ENCODE measurements around the gene DOCK2. TPM values are rescaled to one million over a fixed set of nuclear protein-coding genes. Genes with fewer than 3 reads are reported as not detected.

DOCK2 gene
- total RNA-seq, 1 donor, result 6.2 TPM

GRCh38 chr5:169809281-169809680 lies 172.2 kb downstream of the DOCK2 start:
- H3K4me3 ChIP-seq (ENCODE audit: insufficient read depth, low read length), result no peak overlapping the region

DNA sequence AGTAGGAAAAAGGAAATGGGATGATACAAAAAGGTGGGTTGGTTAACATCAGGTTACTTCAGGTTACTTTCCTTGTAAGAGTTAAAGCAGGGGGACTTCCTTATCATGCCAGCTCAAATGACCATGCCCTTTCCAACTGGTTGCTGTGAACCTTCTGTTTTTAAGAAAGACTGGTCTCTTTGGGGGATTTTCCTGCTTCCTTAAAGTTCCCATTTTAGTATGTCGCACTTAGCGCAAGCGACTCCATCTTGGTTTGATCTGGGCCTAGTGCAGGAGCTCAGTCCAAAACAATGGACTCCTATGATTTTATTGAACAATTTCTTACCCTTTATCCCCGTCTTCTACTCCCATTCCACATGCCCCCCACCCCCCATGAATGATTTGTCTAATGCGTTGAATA lies 173.4 kb downstream of the DOCK2 start:
- H3K79me2 ChIP-seq (ENCODE audit: insufficient read depth, low read length), result no peaks in the 10 kb centered on the region
- H3K27ac ChIP-seq (ENCODE audit: low read depth, low read length), result no peak overlapping the region
- H3K4me3 ChIP-seq (ENCODE audit: insufficient read depth, low read length), result no peak overlapping the region
- no peak overlapping the region for H2AFZ ChIP-seq (ENCODE audit: low read length)
- H3K9me3 ChIP-seq (ENCODE audit: low read depth, low read length), result no peaks in the 10 kb centered on the region
- no peak overlapping the region for H3K4me2 ChIP-seq (ENCODE audit: insufficient read depth, low read length)
- H3K27me3 ChIP-seq (ENCODE audit: insufficient read depth, low read length), result no peaks in the 10 kb centered on the region
- H3K4me1 ChIP-seq (ENCODE audit: insufficient read depth, low read length), result peaks cover 7% of the 10 kb centered on the region
- no peak for TF ChIP-seq CTCF (IDR thresholded peaks at IDR 0.05; ENCODE audit: extremely low read depth, low read depth, low read length)
- DNase-seq (ENCODE audit: insufficient read length, low spot score, missing footprints), result no peak
- no peaks in the 10 kb centered on the region for H3K36me3 ChIP-seq (ENCODE audit: insufficient read depth, low read length)
- no peaks in the 10 kb centered on the region for H4K20me1 ChIP-seq (ENCODE audit: insufficient read depth, low read length)

More at GRCh38 chr5:169809281-169809680, 172.2 kb downstream of the DOCK2 start:
- no peak for TF ChIP-seq CTCF (IDR thresholded peaks at IDR 0.05; ENCODE audit: extremely low read depth, low read depth, low read length)
- Histone ChIP-seq H2AFZ (ENCODE audit: low read length) (no peak overlapping the region), H3K9me3 (ENCODE audit: low read depth, low read length) (no peaks in the 10 kb centered on the region), H3K4me1 (ENCODE audit: insufficient read depth, low read length) (peaks cover 16% of the 10 kb centered on the region), H3K79me2 (ENCODE audit: insufficient read depth, low read length) (no peaks in the 10 kb centered on the region), H4K20me1 (ENCODE audit: insufficient read depth, low read length) (no peaks in the 10 kb centered on the region), H3K27ac (ENCODE audit: low read depth, low read length) (no peak overlapping the region), H3K27me3 (ENCODE audit: insufficient read depth, low read length) (no peaks in the 10 kb centered on the region), H3K4me2 (ENCODE audit: insufficient read depth, low read length) (no peak overlapping the region), H3K36me3 (ENCODE audit: insufficient read depth, low read length) (no peaks in the 10 kb centered on the region)
- DNase-seq (ENCODE audit: insufficient read length, low spot score, missing footprints), result no peak

GRCh38 chr5:169811023-169811422 lies 173.9 kb downstream of the DOCK2 start:
- no peaks in the 10 kb centered on the region for H3K79me2 ChIP-seq (ENCODE audit: insufficient read depth, low read length)
- no peak overlapping the region for H2AFZ ChIP-seq (ENCODE audit: low read length)
- H3K27ac ChIP-seq (ENCODE audit: low read depth, low read length), result no peak overlapping the region
- TF ChIP-seq CTCF (IDR thresholded peaks at IDR 0.05; ENCODE audit: extremely low read depth, low read depth, low read length), result no peak
- no peak for DNase-seq (ENCODE audit: insufficient read length, low spot score, missing footprints)
- no peaks in the 10 kb centered on the region for H3K27me3 ChIP-seq (ENCODE audit: insufficient read depth, low read length)
- H3K4me1 ChIP-seq (ENCODE audit: insufficient read depth, low read length), result peaks cover 2% of the 10 kb centered on the region
- H4K20me1 ChIP-seq (ENCODE audit: insufficient read depth, low read length), result no peaks in the 10 kb centered on the region
- H3K4me2 ChIP-seq (ENCODE audit: insufficient read depth, low read length), result no peak overlapping the region
- H3K9me3 ChIP-seq (ENCODE audit: low read depth, low read length), result no peaks in the 10 kb centered on the region
- H3K4me3 ChIP-seq (ENCODE audit: insufficient read depth, low read length), result no peak overlapping the region
- H3K36me3 ChIP-seq (ENCODE audit: insufficient read depth, low read length), result no peaks in the 10 kb centered on the region

DNA sequence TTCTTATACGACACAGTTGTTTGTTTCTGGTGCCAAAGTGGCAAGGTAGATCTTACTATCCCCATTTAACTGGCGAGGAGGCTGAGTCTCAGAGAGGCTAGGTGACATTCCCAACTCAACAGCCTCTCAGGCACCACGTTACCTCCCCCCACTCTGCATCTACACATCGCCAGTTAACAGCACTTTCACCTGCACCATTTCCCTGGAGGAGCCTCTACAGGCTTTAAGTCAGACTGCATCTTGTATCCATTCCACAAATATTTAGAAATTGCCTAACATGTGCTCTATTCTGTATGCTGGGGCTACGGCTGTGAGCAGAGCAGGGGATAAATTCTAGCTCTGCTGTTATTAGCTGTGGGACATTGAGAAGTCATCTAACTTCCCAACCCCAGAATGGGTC lies 174.6 kb downstream of the DOCK2 start:
- Histone ChIP-seq H3K4me2 (ENCODE audit: insufficient read depth, low read length) (no peak overlapping the region), H3K27ac (ENCODE audit: low read depth, low read length) (no peak overlapping the region), H3K27me3 (ENCODE audit: insufficient read depth, low read length) (no peaks in the 10 kb centered on the region), H3K9me3 (ENCODE audit: low read depth, low read length) (no peaks in the 10 kb centered on the region), H3K36me3 (ENCODE audit: insufficient read depth, low read length) (no peaks in the 10 kb centered on the region), H3K79me2 (ENCODE audit: insufficient read depth, low read length) (no peaks in the 10 kb centered on the region), H3K4me3 (ENCODE audit: insufficient read depth, low read length) (no peak overlapping the region), H4K20me1 (ENCODE audit: insufficient read depth, low read length) (no peaks in the 10 kb centered on the region), H3K4me1 (ENCODE audit: insufficient read depth, low read length) (peaks cover 2% of the 10 kb centered on the region), H2AFZ (ENCODE audit: low read length) (no peak overlapping the region)
- no peak for TF ChIP-seq CTCF (IDR thresholded peaks at IDR 0.05; ENCODE audit: extremely low read depth, low read depth, low read length)
- no peak for DNase-seq (ENCODE audit: insufficient read length, low spot score, missing footprints)
